EL (cell line): ENCODE data around the gene DCX.
"Not testable (repeated sequence)": the region's sequence is repeated elsewhere in the genome, so short reads cannot be mapped to it uniquely, and the experiment has no call there.

Source experiments
- DNase-seq: peaks from one replicate; pipeline ENCODE4 v3.0.0-alpha.2; 2016

Gene DCX

DNA sequence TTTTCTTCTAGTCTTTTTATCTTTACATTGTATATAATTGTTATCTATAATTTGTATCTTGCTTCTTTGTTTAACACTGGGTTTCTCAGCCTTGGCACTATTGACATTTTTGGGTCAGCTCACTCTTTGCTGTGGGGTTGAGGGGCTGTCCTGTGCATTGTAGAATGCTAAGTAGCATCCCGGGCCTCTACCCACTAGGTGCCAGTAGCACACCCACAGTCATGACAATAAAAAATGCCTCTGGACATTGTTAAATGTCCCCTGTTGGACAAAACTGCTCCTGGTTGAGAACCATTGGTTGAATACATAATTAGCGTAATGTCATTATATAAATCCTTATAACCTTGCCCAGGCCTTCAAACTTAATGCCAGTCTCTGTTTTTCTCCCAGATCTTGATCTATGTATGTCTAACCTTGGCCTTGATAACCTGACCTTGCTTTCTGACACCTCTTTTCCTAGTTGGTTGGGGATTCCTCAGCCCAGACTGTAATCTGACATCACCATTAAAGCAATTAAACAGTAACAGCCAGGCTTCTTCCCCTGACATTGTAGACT, 46.1 kb downstream of the DCX start:
- DNase-seq = no peak

DNA sequence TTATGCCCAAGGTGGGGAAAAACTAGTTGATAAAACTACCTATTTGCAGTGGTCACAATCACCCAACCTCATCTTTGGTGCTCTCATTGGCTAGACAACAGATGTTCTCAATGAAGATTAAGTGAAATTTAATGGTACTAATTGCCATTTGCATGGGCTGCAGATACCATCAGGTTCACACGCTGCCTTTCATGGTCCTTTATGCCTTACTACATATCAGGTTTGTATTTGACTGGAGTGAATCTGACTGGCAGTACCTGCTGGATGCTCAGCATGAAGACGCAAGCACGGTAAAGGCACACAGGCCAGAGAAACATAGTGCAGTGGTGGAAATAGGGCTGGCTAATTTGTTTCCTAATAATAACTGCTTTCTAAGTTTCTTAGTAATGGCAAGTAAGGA, 48.3 kb downstream of the DCX start:
- no peak for DNase-seq

DNA sequence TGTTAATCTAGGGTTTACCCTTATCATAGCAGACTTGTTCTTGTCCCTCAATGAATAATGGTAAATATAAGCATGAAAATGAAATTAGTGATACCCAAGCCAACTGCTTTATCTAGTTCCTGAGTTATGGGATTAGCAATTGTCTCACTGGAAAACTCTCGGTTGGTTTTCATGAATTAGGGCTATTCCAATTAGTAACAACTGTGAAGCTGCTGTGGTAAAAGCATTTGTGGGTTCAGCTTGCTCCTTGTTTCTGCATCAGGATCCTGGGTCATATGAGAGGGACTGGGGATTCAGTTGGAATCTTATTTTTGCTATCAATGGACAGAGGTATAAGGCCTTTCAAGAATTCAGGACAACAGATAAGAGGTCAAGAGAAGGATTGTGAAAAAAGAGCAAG, 50.2 kb downstream of the DCX start:
- DNase-seq = no peak

DNA sequence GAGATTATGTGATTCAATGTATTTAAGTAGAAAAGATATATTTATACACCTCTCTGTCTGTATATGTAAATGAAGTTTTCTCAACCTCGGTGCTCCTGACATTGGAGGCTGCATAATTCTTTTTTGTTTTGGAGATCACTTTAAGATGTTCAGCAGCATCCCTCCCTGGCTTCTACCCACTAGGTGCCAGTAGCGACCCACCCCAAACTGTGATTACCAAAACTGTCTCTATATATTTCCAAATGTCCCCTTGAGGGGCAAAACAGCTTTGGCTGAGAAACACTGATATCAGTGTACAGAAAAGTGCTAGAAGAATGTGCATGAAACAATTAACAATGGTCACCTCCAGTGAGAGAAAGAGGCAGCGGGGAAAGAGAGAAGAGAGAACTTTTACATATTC, 51.2 kb downstream of the DCX start:
- no peak for DNase-seq

DNA sequence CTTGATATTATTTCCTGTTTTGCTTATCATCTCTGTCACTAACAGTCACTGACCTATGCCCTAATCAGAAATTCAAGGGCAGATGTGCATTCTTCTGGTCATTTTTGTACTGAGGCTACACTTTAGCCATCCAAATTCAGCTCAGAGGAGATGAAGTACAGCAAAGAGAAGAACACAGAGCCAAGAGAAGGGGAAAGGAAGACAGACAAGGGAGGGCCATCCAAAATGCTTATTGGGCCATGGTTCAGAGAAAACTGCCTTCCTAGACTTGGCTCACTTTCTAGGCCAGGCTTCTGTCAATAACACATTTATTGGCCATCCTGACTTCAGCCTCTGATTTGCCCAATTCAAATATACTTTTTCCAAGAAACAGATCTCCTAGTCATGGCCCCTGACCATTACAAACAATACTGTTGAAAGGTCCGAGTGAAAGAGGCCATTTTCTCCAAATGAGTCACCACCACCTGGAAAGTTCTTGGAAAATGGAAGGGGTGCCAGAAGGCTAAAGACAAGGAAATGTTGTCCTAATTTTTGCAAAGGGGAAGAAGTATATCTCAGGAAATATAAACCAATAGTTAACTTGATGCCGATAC, 56.4 kb downstream of the DCX start:
- no peak for DNase-seq

DNA sequence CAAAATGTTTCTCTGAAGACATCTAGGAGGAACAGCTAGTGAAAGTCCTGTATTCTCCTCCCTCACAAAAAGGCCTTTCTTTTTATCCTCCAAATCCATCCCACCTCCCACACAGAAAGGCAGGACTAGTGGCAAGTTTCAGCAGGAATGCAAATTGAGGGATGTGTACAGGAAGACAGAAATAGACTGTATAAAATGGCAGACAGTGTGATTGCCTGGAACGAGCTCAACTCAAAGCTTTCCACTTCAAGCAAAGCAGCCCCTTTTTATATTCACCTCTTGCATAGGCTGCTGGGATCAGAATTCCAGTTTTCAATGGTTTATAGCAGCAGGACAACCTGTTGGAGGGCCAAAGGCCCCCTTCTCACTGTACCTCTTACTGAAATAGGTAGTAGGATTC, 57.5 kb downstream of the DCX start:
- DNase-seq = no peak

DNA sequence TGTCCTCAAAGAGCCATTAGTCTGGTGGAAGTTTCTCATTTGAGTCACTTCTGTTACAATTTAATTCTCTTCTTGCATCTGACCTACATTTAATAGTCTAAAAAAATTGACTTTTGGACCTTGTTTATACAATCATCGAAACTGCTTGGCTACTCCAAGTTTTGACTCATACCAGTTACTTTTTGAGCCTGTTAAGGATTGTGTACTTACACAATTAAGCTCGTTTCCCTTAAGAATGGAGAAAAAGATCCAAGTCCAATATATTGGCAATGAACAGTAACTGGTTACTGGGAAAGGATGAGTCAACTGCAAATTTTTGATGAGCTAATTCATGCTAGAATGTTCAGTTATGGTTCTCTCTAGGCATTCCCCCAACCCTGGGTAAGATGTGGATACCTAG, 58.2 kb downstream of the DCX start:
- no peak for DNase-seq

DNA sequence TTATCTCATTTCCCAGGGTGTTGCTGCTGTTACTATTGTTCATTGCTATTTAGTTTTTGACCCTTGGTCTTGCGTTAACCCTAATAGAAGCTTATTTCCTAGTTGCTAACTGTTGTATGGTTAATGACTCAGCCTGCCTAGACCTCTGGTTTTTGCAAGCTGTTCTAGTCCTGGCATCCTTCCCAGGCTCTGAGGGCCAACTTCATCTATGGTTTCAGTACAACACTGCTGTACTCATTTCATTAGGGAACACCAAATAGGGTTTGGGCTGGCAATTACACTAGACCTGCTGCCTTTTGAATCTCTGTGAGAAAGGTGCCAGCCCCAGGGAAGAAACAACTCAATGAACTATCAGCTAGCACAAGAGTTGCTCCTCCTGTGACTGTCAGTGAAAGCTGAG, 59.6 kb downstream of the DCX start:
- peak; percentile 4 for DNase-seq

DNA sequence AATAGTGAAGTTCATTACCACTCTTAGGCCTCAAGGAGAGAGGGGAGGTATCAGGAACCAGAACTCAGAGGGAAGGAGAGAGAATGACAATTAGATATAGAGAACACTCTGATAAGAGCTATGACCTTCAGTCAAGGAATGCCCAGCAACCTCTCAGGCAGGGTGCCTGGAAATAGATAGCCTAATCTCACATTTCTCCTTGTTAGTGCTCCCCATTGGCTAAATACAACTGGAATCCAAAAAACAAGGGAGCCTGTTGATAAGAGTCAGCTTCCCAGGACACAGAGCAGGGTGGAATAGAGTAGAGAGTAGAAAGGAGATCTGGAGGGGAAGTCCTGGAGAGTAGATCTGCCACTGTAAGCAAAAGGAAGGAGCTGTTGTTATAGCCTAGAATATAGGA, 62.1 kb downstream of the DCX start:
- DNase-seq = no peak

DNA sequence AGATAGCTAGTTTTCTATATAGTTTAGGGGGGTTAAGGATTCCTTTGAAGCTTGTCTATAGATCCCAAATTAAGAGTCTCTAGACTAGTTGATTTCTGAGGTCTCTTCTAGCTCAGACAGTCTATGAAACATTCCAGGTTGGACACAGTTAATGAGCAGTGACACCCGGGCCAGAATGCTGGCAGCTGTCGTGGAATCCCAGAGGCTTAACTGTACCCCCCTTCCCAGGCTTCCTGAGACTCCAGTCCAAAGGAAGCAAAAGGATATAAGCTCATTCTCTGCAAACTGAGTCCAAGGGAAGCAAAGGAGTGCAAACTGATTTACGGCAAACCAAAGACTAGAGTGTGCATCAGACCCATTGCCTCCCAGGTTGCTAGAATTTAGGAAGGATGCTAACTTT, 62.9 kb downstream of the DCX start:
- no peak for DNase-seq

DNA sequence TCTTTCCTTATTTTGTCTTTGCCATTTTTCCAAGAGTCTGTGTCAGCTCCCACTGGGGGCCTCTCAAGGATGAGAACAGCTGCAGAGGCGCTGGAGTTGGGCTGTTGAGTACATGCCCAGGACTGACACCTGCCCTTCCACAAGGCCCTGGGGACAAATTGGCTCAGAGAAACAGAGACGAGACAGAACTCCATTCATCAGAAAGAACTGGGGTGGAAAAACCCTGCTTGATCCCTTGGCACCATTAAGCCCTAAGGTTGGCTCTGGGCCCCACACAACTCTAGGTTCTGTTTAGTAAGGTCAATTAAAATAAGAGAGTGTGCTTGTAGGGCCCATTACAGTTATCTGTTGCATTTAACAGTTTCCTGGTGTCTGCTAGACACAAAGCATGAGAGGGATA, 63.6 kb downstream of the DCX start:
- no peak for DNase-seq

DNA sequence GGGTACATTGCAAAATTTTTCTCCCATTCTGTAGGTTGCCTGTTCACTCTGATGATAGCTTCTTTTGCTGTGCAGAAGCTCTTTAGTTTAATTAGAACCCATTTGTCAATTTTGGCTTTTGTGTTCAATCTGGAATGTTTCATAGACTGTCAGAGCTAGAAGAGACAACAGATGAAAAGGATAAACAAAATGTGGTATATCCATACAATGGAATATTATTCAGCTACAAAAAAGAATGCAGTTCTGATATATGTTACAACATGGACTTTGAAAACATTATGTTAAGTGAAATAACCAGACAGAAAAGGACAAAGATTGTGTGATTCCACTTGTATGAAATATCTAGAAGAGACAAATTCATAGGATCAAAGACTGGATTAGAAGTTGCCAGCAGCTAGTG, 65.8 kb downstream of the DCX start:
- not testable (repeated sequence) for DNase-seq

DNA sequence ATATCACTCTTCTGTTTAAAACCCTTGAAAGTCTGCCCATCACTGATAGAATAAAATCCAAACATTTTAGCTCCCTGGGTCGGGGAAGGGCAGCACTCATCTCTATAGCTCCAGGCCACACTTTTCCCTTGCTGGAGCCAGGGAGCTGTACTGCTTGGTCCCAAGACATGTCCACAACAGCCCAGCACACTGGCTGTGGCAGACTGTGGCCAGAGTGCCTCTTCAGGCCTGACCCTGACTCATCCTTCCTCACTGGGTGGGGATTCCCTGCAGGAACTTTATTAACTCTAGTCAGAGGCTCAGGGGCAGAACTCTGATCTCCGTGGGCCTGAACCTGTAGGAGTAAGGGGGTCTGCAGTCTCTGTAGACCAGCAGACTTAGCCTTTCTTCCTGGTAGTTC, 71.9 kb downstream of the DCX start:
- no peak for DNase-seq

DNA sequence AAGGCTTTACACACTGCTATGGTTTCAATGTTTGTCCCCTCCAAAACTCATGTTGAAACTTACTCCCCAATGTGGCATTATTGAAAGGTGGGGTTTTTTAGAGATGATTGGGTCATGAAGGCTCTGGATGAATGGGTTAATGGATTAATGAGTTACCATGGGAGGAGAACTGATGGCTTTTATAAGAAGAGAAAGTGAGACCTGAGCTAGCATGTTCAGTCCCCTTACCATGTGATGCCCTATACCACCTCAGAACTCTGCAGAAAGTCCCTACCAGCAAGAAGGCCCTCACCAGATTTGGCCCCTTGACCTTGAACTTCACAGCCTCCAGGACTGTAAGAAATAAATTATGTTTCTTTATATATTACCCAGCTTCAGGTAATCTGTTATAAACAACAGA, 72.8 kb downstream of the DCX start:
- DNase-seq = no peak

DNA sequence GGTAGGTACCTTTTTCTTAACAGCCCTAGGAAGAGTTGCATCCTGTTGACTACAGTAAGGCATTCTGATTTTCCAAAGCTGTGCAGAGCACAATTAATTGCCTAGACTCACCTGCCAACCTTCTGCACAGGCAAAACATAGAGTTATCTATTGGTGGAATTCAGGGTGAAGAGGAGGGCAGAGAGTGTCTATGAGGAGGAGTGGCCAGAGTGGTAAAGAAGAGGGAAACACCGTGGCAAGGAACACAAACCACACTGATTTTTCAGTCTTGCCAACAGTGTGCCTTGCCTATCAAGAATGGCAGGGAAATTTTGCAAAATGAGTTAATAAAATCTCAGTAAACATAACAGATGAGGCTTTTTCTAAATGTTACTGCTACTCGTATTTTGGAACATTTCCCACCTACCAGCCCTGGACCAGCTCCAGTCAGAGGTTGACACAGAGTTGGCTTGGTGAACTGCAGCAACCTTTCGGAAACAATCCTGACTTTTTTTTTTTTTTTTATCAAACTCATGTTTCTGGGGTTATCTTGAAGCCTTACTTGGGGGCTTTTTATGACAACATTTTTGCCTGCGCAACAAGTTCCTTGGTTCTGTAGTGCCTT, 73.8 kb downstream of the DCX start:
- DNase-seq = no peak

DNA sequence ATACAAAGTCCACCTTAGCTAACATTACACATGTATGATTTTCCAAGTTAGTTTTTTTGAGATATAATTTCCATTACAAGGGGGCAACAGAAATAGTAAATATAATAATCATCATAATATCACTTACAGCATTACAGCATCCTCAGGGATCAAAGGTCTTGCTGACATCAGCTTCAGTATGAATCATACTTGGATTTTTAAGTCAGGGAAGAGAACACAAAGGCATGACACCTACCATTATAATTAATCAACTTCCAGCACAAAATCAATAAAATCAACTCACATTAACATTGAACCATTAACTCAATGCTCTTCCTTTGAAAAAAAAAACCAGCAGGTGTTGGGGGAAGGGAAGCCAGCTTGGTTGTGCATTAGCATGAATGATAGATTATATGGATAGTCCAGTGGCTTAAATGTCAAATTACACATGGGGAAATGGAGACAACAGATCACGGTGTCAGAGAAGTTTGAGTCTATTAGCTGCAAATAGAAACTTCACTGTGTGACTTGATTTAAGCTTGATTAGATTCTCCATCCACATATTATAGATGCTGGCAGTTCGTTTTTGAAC, 74.8 kb downstream of the DCX start:
- no peak for DNase-seq

DNA sequence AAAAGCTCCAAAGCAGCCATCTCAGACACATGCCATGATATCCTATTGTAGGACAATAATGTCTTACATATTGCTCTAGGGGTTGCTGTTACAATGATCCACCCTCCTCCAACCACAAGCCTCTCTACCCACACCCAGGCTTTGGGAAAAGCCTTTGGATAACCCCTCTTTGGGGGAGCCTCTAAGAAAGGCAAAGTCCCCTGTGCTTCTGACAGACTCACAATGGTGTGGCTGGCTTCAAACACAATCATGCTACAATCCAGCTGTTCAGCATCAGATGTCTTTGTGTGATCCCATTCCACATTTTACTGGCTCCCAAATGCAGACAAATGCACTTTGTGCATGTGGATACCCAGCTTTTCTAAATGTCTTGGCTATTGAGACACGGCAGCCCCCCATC, 75.9 kb downstream of the DCX start:
- DNase-seq = no peak

DNA sequence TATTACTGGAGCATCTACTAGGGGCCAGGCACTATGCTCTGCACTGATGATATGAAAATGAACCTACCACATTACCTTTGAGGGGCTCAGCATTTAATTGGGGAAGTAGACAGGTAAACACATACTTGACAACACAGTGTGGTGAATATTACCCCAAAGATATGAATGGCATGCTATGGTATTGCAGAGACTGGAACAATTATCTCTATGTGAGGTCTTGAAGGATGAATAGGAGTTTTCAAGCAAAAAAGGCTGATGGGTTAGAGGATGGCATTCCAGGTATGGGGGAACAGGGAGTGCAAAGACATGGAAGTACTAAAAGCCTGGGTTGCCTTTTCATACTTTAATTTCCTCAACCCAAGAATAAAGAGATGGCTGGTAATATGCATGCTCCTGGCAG, 82.6 kb downstream of the DCX start:
- no peak for DNase-seq

DNA sequence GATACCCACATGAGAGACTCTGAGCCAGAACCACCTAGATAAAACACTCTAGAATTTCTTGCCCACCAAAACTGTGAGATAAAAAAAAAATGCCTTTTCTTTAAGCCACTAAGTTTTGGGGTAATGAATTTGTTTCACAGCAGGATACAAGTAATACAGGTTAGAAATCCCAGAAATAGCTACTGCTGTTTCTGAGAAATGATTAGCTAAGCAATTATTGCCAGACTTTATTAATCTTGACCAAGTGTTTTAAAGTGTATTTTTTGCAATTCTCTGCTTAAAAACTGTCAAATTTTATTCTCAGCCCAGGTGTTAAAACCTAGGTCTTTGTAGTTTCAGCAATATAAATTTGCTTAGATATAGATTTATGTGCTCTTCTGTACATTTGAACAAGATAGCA, 83.1 kb downstream of the DCX start:
- DNase-seq = no peak

DNA sequence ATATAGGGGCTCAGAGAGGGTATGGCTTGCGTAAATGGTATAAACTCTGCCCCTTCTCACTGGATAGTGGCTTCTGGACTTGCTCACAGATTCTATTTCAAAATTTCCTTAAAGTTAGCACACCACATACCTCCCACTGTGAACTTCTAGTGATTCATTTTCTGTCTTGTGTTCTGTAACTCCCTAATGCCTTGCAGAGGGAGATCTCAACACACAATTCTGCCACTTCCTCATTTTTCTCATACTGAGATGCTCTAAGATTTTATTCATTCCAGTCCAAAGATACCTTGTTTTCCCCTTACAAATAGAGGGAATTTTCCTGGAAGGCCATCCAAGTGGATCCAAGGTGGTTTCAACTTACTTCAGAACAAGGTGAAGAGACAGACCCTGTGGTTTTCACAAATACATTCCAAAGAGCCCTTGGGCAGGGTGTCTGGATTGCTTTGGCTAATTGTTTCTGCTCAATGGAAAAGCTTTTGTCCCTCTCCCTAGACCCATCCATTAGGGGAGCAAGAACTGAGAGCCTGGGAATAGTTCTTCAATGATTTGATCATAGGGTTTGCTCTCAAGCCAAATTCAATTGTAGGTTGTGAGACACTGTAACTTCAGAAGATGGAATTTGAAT, 89.6 kb downstream of the DCX start:
- no peak for DNase-seq

DNA sequence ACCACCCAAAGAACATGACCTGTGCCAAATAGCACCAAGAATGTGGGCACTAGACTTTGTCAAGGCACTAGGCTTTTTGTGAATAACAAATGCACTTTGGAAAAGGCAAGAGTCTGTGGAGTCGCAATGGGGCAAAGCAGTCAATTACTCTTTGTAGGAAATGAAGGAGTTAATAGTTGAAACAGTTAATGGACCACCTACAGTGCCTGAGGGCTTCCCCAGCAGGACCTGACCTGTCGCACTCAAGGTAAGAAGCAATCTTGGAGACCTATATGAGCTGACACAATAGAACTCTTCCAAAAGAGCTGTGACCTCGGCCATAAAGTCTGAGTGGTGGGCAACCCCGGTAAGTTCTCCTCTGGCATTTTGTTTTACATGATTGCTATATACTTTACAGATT, 92.5 kb downstream of the DCX start:
- DNase-seq = no peak

DNA sequence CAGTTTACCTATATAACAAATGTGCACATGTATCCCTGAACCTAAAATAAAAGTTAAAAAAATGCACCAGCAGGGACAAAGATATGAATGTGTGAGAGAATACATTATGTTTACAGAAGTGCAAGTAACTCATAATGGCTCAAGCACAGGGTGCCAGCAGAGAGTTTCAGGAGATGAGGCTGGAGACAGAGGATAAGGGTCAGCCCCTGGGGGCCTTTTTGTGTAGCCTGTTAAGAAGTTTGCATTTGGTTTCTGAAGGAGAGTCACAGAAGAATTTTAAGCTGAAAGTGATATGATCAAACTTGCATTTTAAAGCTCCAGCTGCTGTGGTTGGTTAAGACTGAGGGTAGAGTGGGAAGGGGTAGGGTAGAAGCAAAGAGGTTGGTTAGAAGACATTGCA, 93.1 kb downstream of the DCX start:
- DNase-seq = no peak

DNA sequence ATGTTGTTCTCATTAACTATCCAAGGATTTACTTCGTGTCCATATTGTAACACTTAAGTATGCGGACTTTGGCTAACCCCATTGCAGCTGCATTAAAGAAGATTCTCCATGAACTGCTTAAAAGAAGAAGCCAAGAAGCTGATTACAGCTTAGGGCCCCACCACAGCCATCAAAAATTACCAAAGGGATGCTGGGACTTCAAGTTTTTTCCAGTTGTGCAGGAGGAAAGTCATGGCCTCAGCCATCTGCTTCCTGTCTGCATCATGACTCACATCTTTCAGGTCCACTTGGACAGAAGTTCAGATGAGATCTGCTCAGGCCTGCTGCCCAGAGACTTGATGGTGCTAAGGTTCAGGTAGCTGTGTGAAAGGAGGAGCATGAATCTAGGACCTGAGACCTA, 102.9 kb downstream of the DCX start:
- DNase-seq = no peak

DNA sequence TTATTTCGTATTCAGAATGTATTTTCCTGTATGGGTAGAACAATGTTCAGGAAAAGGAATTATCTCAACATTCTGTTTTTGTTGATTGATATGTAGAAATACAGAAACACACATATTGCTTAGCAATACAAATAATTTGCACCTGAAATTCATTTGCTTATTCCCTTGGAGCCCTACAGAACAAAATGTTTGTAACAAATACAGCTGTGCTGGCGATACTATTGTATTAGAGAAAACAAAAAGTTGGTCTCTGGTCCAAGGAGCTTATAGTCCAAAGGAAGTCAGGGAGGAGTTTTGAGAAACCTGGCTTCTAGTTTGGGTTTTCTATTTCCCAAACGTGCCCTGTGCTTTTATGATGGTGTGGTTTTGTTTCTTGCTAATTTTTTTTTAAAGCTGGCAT, 104.0 kb downstream of the DCX start:
- DNase-seq = no peak
